Measurements from ENCODE around the gene ARL15. TPM values are rescaled to one million over a fixed set of nuclear protein-coding genes. Genes with fewer than 3 reads are reported as not detected.

The ARL15 gene
- total and polyA plus RNA-seq, 9 of the 15 experiments (the other 6 are each of a cell fraction or from before 2014, with no cell fraction given), result 18.5 to 80.4 (median 57.0) TPM

GRCh38 chr5:54083245-54083644 is 227.1 kb downstream of the ARL15 start:
- H3K4me2 ChIP-seq (ENCODE audit: insufficient read depth, low read length), result no peak overlapping the region
- CTCF ChIA-PET (ENCODE audit: low intra/inter-chr PET ratio), result no interaction called here
- no TSS peak for BruUV-seq (replicated peaks)
- H3K4me3 ChIP-seq, result no peak overlapping the region
- intact Hi-C loops (cut with micrococcal nuclease) (no loop called here), in situ Hi-C loops (cut with MboI) (no loop called here)
- FAIRE-seq (no peak), ATAC-seq (no peak), DNase-seq (ENCODE audit: extremely low read depth in 1 of 4, low spot score in 3 of 4) (no peak)
- H3K36me3 ChIP-seq (ENCODE audit: control insufficient read depth, insufficient read depth, low read length), result peaks cover 3% of the 10 kb centered on the region; the same call in 1 of the 3 replicates
- no peaks in the 10 kb centered on the region for H3K79me2 ChIP-seq (ENCODE audit: control insufficient read depth, insufficient read depth, low read length)
- H4K20me1 ChIP-seq (replicated peaks; ENCODE audit: control insufficient read depth, insufficient read depth, low read length), result no peaks in the 10 kb centered on the region
- POLR2A ChIA-PET, result no interaction called here
- H3K9ac ChIP-seq (ENCODE audit: insufficient read depth in 1 of 2, low read depth in 2 of 2, low read length in 2 of 2), result no peak overlapping the region
- WGBS (ENCODE audit: insufficient coverage, low coverage, missing lambda C conversion rate), result 100% methylated on average over 1 of the region's 1 CpG
- H3K27me3 ChIP-seq (ENCODE audit: control insufficient read depth in 2 of 2, insufficient read depth in 2 of 2, low read length in 2 of 2), result no peaks in the 10 kb centered on the region
- no peaks in the 10 kb centered on the region for H3K9me1 ChIP-seq (ENCODE audit: control insufficient read depth, insufficient read depth, low read length)
- TF ChIP-seq CEBPB (tag; IDR thresholded peaks at IDR 0.05) (peak; percentile 92), ZEB2 (IDR thresholded peaks at IDR 0.05) (no peak), MYBL2 (IDR thresholded peaks at IDR 0.05; ENCODE audit: low read depth) (no peak), MYBL2 (CRISPR knock-in tag; IDR thresholded peaks at IDR 0.05; ENCODE audit: borderline replicate concordance) (no peak), ZNF77 (CRISPR knock-in tag; IDR thresholded peaks at IDR 0.05) (no peak), GTF2B (IDR thresholded peaks at IDR 0.05; ENCODE audit: extremely low read depth, insufficient read length) (no peak), GABPB2 (CRISPR knock-in tag; conservative IDR thresholded peaks at IDR 0.05) (no peak), MEF2A (IDR thresholded peaks at IDR 0.05; ENCODE audit: control insufficient read depth, low read depth, low read length) (no peak), HDAC6 (IDR thresholded peaks at IDR 0.05; ENCODE audit: low read depth, low read length) (no peak), TCFL5 (CRISPR knock-in tag; conservative IDR thresholded peaks at IDR 0.05) (no peak), NCOA6 (IDR thresholded peaks at IDR 0.05) (no peak), CEBPG (CRISPR knock-in tag; IDR thresholded peaks at IDR 0.05) (no peak), CEBPG (tag; conservative IDR thresholded peaks at IDR 0.05 in 1 of 2, IDR thresholded peaks at IDR 0.05 in 1 of 2) (peak; percentile 69 to 94), RFX7 (CRISPR knock-in tag; IDR thresholded peaks at IDR 0.05) (no peak), RBM22 (IDR thresholded peaks at IDR 0.05; ENCODE audit: low read depth, low read length, poor library complexity, severe bottlenecking) (no peak)
- TF ChIP-seq, protein P1, sequence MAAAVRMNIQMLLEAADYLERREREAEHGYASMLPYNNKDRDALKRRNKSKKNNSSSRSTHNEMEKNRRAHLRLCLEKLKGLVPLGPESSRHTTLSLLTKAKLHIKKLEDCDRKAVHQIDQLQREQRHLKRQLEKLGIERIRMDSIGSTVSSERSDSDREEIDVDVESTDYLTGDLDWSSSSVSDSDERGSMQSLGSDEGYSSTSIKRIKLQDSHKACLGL (CRISPR knock-in tag; IDR thresholded peaks at IDR 0.05; ENCODE audit: borderline replicate concordance, poor library complexity, severe bottlenecking), result no peak
- TF ChIP-seq, protein P2, sequence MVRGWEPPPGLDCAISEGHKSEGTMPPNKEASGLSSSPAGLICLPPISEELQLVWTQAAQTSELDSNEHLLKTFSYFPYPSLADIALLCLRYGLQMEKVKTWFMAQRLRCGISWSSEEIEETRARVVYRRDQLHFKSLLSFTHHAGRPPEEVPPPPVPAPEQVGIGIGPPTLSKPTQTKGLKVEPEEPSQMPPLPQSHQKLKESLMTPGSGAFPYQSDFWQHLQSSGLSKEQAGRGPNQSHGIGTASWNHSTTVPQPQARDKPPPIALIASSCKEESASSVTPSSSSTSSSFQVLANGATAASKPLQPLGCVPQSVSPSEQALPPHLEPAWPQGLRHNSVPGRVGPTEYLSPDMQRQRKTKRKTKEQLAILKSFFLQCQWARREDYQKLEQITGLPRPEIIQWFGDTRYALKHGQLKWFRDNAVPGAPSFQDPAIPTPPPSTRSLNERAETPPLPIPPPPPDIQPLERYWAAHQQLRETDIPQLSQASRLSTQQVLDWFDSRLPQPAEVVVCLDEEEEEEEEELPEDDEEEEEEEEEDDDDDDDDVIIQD (CRISPR knock-in tag; IDR thresholded peaks at IDR 0.05), result no peak
- H3K27ac ChIP-seq (ENCODE audit: extremely low read depth, low read depth, low read length), result no peak overlapping the region
- H2AFZ ChIP-seq (ENCODE audit: low read depth, low read length), result no peak overlapping the region
- no peaks in the 10 kb centered on the region for H3K9me3 ChIP-seq (replicated peaks; ENCODE audit: control insufficient read depth, insufficient read depth, low read depth, low read length)
- no peaks in the 10 kb centered on the region for H3K4me1 ChIP-seq (replicated peaks in 1 of 2; ENCODE audit: control insufficient read depth in 2 of 2, insufficient read depth in 2 of 2, low read length in 2 of 2)

Measured in K562 (cell line).